ENCODE measurements around the gene ATXN7. TPM values are rescaled to one million over a fixed set of nuclear protein-coding genes. Genes with fewer than 3 reads are reported as not detected.

ATXN7 gene
- total and polyA plus RNA-seq, 2 of the 13 experiments (the other 11 are each of a cell fraction or from before 2014, with no cell fraction given): 13.8 to 20.0 TPM

GRCh38 chr3:63863150-63864007, at the start of gene ATXN7, which contains the start of gene THOC7 (continued):
- TF ChIP-seq ZHX1 (CRISPR knock-in tag; IDR thresholded peaks at IDR 0.05; ENCODE audit: low read depth) (no peak), AKAP8 (CRISPR knock-in tag; IDR thresholded peaks at IDR 0.05) (no peak; the same call in 1 of the 2 replicates), ZBTB42 (CRISPR knock-in tag; IDR thresholded peaks at IDR 0.05) (no peak), ZNF563 (CRISPR knock-in tag; IDR thresholded peaks at IDR 0.05) (peak; percentile 34), ZNF556 (CRISPR knock-in tag; IDR thresholded peaks at IDR 0.05; ENCODE audit: borderline replicate concordance) (0 out of 2 replicates have a peak, but pooled peaks have one; percentile 34), PLRG1 (conservative IDR thresholded peaks at IDR 0.05) (no peak), ZNF703 (CRISPR knock-in tag; IDR thresholded peaks at IDR 0.05; ENCODE audit: borderline replicate concordance) (no peak), SOX13 (IDR thresholded peaks at IDR 0.05) (no peak), SOX13 (CRISPR knock-in tag; conservative IDR thresholded peaks at IDR 0.05 in 1 of 2, IDR thresholded peaks at IDR 0.05 in 1 of 2) (no peak), HIVEP1 (CRISPR knock-in tag; IDR thresholded peaks at IDR 0.05) (no peak), GABPB1 (CRISPR knock-in tag; IDR thresholded peaks at IDR 0.05) (0 out of 2 replicates have a peak, but pooled peaks have one; percentile 55), ZNF550 (CRISPR knock-in tag; IDR thresholded peaks at IDR 0.05; ENCODE audit: borderline replicate concordance) (no peak), CSRNP1 (CRISPR knock-in tag; IDR thresholded peaks at IDR 0.05) (no peak), HNRNPUL1 (IDR thresholded peaks at IDR 0.05; ENCODE audit: low read depth, low read length) (no peak), HDAC2 (CRISPR knock-in tag; IDR thresholded peaks at IDR 0.05) (no peak), SALL1 (CRISPR knock-in tag; IDR thresholded peaks at IDR 0.05) (no peak; the same call in none of the 2 replicates)
- TF ChIP-seq, protein P1, sequence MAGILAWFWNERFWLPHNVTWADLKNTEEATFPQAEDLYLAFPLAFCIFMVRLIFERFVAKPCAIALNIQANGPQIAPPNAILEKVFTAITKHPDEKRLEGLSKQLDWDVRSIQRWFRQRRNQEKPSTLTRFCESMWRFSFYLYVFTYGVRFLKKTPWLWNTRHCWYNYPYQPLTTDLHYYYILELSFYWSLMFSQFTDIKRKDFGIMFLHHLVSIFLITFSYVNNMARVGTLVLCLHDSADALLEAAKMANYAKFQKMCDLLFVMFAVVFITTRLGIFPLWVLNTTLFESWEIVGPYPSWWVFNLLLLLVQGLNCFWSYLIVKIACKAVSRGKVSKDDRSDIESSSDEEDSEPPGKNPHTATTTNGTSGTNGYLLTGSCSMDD (CRISPR knock-in tag; IDR thresholded peaks at IDR 0.05): no peak
- TF ChIP-seq, protein P2, sequence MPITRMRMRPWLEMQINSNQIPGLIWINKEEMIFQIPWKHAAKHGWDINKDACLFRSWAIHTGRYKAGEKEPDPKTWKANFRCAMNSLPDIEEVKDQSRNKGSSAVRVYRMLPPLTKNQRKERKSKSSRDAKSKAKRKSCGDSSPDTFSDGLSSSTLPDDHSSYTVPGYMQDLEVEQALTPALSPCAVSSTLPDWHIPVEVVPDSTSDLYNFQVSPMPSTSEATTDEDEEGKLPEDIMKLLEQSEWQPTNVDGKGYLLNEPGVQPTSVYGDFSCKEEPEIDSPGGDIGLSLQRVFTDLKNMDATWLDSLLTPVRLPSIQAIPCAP (CRISPR knock-in tag; IDR thresholded peaks at IDR 0.05; ENCODE audit: low read depth): 0 out of 2 replicates have a peak, but pooled peaks have one; percentile 72
- TF ChIP-seq, protein P3, sequence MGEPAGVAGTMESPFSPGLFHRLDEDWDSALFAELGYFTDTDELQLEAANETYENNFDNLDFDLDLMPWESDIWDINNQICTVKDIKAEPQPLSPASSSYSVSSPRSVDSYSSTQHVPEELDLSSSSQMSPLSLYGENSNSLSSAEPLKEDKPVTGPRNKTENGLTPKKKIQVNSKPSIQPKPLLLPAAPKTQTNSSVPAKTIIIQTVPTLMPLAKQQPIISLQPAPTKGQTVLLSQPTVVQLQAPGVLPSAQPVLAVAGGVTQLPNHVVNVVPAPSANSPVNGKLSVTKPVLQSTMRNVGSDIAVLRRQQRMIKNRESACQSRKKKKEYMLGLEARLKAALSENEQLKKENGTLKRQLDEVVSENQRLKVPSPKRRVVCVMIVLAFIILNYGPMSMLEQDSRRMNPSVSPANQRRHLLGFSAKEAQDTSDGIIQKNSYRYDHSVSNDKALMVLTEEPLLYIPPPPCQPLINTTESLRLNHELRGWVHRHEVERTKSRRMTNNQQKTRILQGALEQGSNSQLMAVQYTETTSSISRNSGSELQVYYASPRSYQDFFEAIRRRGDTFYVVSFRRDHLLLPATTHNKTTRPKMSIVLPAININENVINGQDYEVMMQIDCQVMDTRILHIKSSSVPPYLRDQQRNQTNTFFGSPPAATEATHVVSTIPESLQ (CRISPR knock-in tag; conservative IDR thresholded peaks at IDR 0.05): 0 out of 2 replicates have a peak, but pooled peaks have one; percentile 58

Measured in HepG2 (cell line).